ENCODE results near the gene CCNE1.
"Not testable (repeated sequence)": the region's sequence is repeated elsewhere in the genome, so short reads cannot be mapped to it uniquely, and the experiment has no call there.

Gene CCNE1

GRCh38 chr19:29815231-29815630 lies 3.4 kb downstream of the CCNE1 start:
- no peak for DNase-seq (ENCODE audit: low read depth in 2 of 2)

GRCh38 chr19:29817316-29817715 lies 5.5 kb downstream of the CCNE1 start:
- DNase-seq (ENCODE audit: low read depth in 2 of 2) = no peak

GRCh38 chr19:29819300-29819699 lies 7.5 kb downstream of the CCNE1 start:
- no peak for DNase-seq (ENCODE audit: low read depth in 2 of 2)

- no peak for DNase-seq (ENCODE audit: low read depth in 2 of 2)
Measured at GRCh38 chr19:29819986-29820385, 8.2 kb downstream of the CCNE1 start.

GRCh38 chr19:29823581-29824330 lies 12.0 kb downstream of the CCNE1 start:
- DNase-seq (ENCODE audit: low read depth in 2 of 2) = no peak

- DNase-seq (ENCODE audit: low read depth in 2 of 2) = not testable (repeated sequence)
Measured at GRCh38 chr19:29825263-29825662, 13.5 kb downstream of the CCNE1 start.

- no peak for DNase-seq (ENCODE audit: low read depth in 2 of 2)
Measured at GRCh38 chr19:29831041-29831548, 19.3 kb downstream of the CCNE1 start.

- DNase-seq (ENCODE audit: low read depth in 2 of 2) = no peak
Measured at GRCh38 chr19:29831686-29832085, 19.9 kb downstream of the CCNE1 start.

- no peak for DNase-seq (ENCODE audit: low read depth in 2 of 2)
Measured at GRCh38 chr19:29832801-29833200, 21.0 kb downstream of the CCNE1 start.

- no peak for DNase-seq (ENCODE audit: low read depth in 2 of 2)
Measured at GRCh38 chr19:29833614-29834261, 21.9 kb downstream of the CCNE1 start.

GRCh38 chr19:29834991-29835846 lies 23.4 kb downstream of the CCNE1 start:
- DNase-seq (ENCODE audit: low read depth in 2 of 2) = no peak

- no peak for DNase-seq (ENCODE audit: low read depth in 2 of 2)
Measured at GRCh38 chr19:29836409-29836825, 24.6 kb downstream of the CCNE1 start.

- DNase-seq (ENCODE audit: low read depth in 2 of 2) = no peak
Measured at GRCh38 chr19:29837448-29837981, 25.7 kb downstream of the CCNE1 start.

GRCh38 chr19:29837996-29838395 lies 26.2 kb downstream of the CCNE1 start:
- DNase-seq (ENCODE audit: low read depth in 2 of 2) = no peak

- no peak for DNase-seq (ENCODE audit: low read depth in 2 of 2)
Measured at GRCh38 chr19:29840066-29840950, 28.5 kb downstream of the CCNE1 start.

- DNase-seq (ENCODE audit: low read depth in 2 of 2) = no peak
Measured at GRCh38 chr19:29841209-29841558, 29.4 kb downstream of the CCNE1 start.

GRCh38 chr19:29841559-29842367 lies 30.0 kb downstream of the CCNE1 start:
- DNase-seq (ENCODE audit: low read depth in 2 of 2) = no peak

- DNase-seq (ENCODE audit: low read depth in 2 of 2) = no peak
Measured at GRCh38 chr19:29842471-29843179, 30.8 kb downstream of the CCNE1 start.

All from fibroblast of skin of left biceps (primary cell).